AG04450 (cell line): Measurements from ENCODE around the gene UCP3. TPM values are rescaled to one million over a fixed set of nuclear protein-coding genes. Genes with fewer than 3 reads are reported as not detected.

Source experiments
- CTCF ChIA-PET: fragments of 300-600, 350-600 bp; formaldehyde crosslinking; extraction: SDS; loops from one replicate; lab custom pipeline; 2022; ENCODE audit warnings: antibody characterized with exemption, inconsistent platforms; lab: Charles Lee
- POLR2A ChIA-PET: fragments of 350-600 bp; formaldehyde crosslinking; extraction: SDS; loops from one replicate; lab custom pipeline; 2021; ENCODE audit warnings: antibody characterized with exemption, inconsistent platforms; lab: Yijun Ruan, JAX
- DNase-seq: peaks from one replicate; pipeline ENCODE4 v3.0.0-alpha.2; 2011; ENCODE audit warnings: low read depth, low spot score
- H3K27ac ChIP-seq: one replicate; pipeline ENCODE4 v1.5.1; 2012; ENCODE audit warnings: low read depth, low read length, control low read depth
- H3K27me3 ChIP-seq: one replicate; pipeline ENCODE4 v1.6.0; 2012; ENCODE audit warnings: low read length; ENCODE audit not compliant: control insufficient read depth, insufficient read depth
- H3K4me3 ChIP-seq: 2 replicates; pipeline ENCODE4 v1.5.1; 2011; ENCODE audit warnings: mild to moderate bottlenecking, low read depth, low read length, control low read depth
- H3K9me3 ChIP-seq: 2 replicates; pipeline ENCODE4 v1.5.1; 2012; ENCODE audit warnings: low read length; ENCODE audit not compliant: control insufficient read depth, insufficient read depth
- polyA plus RNA-seq: library from polyadenylated mRNA; depleted of rRNA; stranded (reverse); fragments of >200 nt; gene quantifications from 2 replicates; pipeline ENCODE4 v1.2.3, GENCODE V29; 2011
- TF ChIP-seq, protein P1 (sequence below): IDR thresholded peaks from 2 replicates; pipeline ENCODE4 v1.5.1; 2011; ENCODE audit warnings: low read depth, low read length, control low read depth, inconsistent platforms

UCP3 gene
- polyA plus RNA-seq, 1 experiment: 0.41 TPM

DNA sequence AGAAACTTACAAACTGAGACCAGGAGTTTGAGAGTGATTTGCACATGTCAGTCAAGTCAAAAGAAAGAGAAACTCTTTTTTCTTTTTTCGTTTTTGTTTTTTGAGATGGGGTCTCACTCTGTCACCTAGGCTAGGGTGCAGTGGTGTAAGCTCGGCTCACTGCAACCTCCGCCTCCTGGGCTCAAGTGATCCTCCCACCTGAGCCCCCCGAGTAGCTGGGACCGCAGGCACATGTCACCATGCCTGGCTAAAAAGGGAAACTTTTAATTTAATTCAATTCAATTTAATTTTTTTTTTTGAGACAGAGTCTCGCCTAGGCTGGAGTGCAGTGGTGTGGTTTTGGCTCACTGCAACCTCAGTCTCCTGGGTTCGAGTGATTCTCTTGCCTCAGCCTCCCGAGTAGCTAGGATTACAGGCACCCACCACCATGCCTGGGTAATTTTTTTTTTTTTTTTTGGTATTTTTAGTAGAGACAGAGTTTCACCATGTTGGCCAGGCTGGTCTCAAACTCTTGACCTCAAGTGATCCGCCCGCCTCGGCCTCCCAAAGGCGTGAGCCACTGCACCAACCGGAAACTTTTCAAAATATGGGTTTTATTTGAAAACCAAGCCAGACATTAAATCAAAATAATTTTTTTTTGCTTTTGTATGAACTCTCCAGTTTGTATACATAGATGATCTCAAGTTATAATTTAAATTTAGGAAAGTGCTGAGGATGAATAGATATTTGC lies 9.9 kb downstream of the UCP3 start:
- ChIA-PET CTCF (no interaction called here), POLR2A (no interaction called here)
- no peak for DNase-seq
- TF ChIP-seq, protein P1, sequence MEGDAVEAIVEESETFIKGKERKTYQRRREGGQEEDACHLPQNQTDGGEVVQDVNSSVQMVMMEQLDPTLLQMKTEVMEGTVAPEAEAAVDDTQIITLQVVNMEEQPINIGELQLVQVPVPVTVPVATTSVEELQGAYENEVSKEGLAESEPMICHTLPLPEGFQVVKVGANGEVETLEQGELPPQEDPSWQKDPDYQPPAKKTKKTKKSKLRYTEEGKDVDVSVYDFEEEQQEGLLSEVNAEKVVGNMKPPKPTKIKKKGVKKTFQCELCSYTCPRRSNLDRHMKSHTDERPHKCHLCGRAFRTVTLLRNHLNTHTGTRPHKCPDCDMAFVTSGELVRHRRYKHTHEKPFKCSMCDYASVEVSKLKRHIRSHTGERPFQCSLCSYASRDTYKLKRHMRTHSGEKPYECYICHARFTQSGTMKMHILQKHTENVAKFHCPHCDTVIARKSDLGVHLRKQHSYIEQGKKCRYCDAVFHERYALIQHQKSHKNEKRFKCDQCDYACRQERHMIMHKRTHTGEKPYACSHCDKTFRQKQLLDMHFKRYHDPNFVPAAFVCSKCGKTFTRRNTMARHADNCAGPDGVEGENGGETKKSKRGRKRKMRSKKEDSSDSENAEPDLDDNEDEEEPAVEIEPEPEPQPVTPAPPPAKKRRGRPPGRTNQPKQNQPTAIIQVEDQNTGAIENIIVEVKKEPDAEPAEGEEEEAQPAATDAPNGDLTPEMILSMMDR: no peak
- no peaks in the 10 kb centered on the region for H3K27me3 ChIP-seq
- H3K4me3 ChIP-seq: no peak overlapping the region
- H3K27ac ChIP-seq: no peak overlapping the region
- no peaks in the 10 kb centered on the region for H3K9me3 ChIP-seq

DNA sequence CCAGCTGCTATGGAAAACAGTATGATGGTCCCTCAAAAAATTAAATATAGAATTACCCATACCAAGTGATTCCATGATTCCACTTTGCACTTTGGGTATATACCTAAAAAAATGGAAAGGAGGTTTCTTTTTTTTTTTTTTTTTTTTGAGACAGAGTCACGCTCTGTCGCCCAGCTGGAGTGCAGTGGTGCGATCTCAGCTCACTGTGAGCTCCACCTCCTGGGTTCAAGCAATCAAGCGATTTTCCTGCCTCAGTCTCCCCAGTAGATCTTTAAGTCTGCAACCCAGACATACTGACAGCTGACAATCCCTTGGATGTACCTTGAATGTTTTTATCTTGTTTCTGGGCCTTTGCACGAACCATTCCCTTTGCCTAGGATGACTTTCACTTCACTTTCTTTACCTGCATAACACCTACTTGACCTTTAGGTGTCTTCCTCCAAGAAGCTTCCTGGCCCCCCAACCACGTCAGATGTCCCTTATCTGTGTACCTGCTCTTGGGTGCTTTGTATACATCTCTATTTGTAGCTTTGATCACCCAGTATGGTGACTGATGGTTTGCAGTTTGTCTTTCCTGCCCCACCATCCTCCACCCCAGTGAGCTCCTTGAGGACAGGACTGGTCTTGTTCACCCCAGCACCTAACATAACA lies 11.6 kb downstream of the UCP3 start:
- POLR2A ChIA-PET: no interaction called here
- no peak overlapping the region for H3K4me3 ChIP-seq
- H3K27me3 ChIP-seq: no peaks in the 10 kb centered on the region
- TF ChIP-seq, protein P1: no peak
- no peaks in the 10 kb centered on the region for H3K9me3 ChIP-seq
- no peak for DNase-seq
- H3K27ac ChIP-seq: no peak overlapping the region
- CTCF ChIA-PET: interaction anchor here (0.5 kb wide), 1 partner anchor 1148 kb away, joined by 6 read pairs; no protein-coding TSS in a partner anchor

DNA sequence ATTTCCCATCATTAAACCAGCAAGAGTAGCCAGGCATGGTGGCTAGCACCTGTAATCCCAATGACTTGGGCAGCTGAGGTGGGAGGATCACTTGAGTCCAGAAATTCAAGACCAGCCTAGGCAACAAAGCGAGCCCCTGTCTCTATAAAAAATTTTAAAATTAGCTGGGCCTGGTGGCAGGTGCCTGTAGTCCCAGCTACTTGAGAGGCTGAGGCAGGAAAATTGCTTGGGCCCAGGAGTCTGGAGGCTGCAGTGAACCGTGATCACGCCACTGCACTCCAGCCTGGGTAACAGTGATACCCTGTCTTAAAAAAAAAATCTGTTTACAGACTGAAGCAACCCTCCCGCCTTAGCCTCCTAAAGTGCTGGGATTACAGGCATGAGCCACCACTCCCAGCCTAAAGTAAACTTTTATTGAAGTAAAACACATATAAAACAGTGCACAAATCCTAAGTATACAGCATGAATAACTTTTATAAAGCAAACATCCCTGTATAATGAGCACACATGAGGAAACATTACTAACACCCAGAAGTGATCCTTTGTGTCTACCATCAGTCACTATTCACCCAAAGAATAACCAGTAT lies 12.6 kb downstream of the UCP3 start:
- Histone ChIP-seq H3K9me3 (no peaks in the 10 kb centered on the region), H3K4me3 (no peak overlapping the region), H3K27me3 (peaks cover under 1% of the 10 kb centered on the region), H3K27ac (no peak overlapping the region)
- ChIA-PET CTCF (no interaction called here), POLR2A (no interaction called here)
- TF ChIP-seq, protein P1: no peak
- no peak for DNase-seq

DNA sequence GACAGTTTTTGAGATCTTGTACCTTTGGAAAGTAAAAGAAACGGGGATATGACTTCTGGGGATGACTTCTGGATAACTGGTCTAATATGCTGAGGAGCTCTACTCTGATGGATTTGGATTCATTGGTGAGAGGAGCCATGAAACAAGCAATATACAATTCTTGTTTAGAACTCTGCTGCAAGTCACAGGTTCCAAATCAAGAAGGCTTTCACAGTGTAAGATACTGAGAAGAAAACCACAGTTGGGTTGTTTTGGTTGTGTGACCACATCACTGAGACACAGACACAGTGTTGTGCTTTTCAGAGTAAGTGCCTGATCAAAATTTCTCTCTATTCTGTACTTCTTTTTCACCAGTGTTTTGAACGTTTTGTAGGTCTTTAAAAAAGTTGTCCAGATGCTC lies 13.2 kb downstream of the UCP3 start:
- ChIA-PET CTCF (no interaction called here), POLR2A (no interaction called here)
- no peak overlapping the region for H3K27ac ChIP-seq
- TF ChIP-seq, protein P1: no peak
- H3K9me3 ChIP-seq: no peaks in the 10 kb centered on the region
- no peak for DNase-seq
- H3K27me3 ChIP-seq: peaks cover 5% of the 10 kb centered on the region
- H3K4me3 ChIP-seq: no peak overlapping the region

DNA sequence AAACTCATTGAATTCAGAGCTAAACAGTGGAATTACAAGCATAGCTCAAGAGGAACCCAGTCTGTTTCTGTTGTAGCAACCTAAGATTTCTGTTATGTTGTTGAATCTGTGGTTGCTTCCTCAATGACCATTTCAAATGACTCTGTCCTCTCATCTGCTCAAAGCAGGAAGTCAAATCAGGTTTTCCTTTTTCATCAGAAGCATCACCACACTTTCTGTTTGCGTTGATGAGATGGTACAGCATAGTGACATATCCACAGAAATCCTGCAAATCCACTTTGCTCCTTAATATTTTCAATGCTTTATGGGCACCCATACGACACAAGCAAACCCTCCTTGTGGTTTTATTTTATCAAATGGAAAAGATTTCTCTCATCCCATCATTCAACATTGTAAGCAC lies 13.6 kb downstream of the UCP3 start:
- H3K9me3 ChIP-seq: no peaks in the 10 kb centered on the region
- ChIA-PET CTCF (no interaction called here), POLR2A (no interaction called here)
- H3K27ac ChIP-seq: no peak overlapping the region
- peaks cover 5% of the 10 kb centered on the region for H3K27me3 ChIP-seq
- no peak for DNase-seq
- no peak overlapping the region for H3K4me3 ChIP-seq
- TF ChIP-seq, protein P1: no peak
